Subcutaneous adipose tissue (tissue), 4 donors: ENCODE results near the gene DBNDD1. TPM values are rescaled to one million over a fixed set of nuclear protein-coding genes. Genes with fewer than 3 reads are reported as not detected.

ENCODE experiments used
- total RNA-seq, 4 donors: library from RNA; depleted of rRNA; stranded (reverse); fragments of >200 nt; gene quantifications; one replicate each; pipeline ENCODE4 v1.1.0, GENCODE V29; 2016
- TF ChIP-seq, protein P1 (sequence below): fragments of 450-650 bp; IDR thresholded peaks from one replicate; pipeline ENCODE4 v1.5.1; 2016; ENCODE audit warnings: low read depth, mild to moderate bottlenecking, control low read depth, antibody characterized with exemption, moderate library complexity

Gene DBNDD1
- total RNA-seq, 4 donors from 2014 or later: 1.3 to 1.4 TPM; not detected in 2

DNA sequence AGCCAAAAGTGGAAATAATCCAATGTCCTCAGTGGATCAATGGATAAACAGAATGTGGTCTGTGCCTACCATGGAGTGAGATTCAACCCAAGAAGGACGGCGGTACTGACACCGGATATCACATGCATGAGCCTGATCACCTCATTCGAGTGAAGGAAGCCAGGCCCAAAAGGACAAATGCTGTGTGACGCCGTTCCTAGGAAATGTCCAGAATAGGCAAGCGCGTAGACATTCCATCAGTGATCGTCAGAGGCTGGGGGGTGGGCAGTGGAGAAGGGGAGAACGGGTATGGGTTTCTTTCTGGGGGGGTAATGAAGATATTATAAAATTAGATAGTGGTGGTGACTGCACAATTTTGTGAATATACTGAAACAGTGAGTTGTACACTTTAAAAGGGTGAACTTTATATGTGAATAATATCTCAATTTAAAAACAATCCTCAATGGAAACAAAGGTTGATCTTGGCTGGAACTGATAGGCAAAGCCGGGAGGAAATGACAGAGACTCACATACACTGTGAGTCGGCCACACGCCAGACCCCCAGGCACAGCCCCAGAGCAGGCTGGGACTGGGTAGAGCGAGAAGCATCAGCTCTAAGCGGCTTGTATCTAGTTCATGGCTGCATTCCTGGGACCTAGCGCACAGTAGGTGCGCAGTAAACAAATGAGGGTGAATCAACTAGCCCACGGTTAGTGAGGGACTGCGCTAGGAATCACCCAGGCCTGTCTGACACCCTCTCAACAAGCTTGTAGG lies 3.5 kb downstream of the DBNDD1 start:
- TF ChIP-seq, protein P1, sequence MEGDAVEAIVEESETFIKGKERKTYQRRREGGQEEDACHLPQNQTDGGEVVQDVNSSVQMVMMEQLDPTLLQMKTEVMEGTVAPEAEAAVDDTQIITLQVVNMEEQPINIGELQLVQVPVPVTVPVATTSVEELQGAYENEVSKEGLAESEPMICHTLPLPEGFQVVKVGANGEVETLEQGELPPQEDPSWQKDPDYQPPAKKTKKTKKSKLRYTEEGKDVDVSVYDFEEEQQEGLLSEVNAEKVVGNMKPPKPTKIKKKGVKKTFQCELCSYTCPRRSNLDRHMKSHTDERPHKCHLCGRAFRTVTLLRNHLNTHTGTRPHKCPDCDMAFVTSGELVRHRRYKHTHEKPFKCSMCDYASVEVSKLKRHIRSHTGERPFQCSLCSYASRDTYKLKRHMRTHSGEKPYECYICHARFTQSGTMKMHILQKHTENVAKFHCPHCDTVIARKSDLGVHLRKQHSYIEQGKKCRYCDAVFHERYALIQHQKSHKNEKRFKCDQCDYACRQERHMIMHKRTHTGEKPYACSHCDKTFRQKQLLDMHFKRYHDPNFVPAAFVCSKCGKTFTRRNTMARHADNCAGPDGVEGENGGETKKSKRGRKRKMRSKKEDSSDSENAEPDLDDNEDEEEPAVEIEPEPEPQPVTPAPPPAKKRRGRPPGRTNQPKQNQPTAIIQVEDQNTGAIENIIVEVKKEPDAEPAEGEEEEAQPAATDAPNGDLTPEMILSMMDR: no peak

GRCh38 chr16:90012991-90013745 lies 6.1 kb downstream of the DBNDD1 start:
- TF ChIP-seq, protein P1: no peak

- TF ChIP-seq, protein P1: no peak
These were observed 7.3 kb downstream of the DBNDD1 start for GRCh38 chr16:90011908-90012501.

- TF ChIP-seq, protein P1: no peak
These were observed 7.8 kb downstream of the DBNDD1 start for GRCh38 chr16:90011508-90011819.

GRCh38 chr16:90010676-90011507 lies 8.4 kb downstream of the DBNDD1 start:
- TF ChIP-seq, protein P1: no peak

DNA sequence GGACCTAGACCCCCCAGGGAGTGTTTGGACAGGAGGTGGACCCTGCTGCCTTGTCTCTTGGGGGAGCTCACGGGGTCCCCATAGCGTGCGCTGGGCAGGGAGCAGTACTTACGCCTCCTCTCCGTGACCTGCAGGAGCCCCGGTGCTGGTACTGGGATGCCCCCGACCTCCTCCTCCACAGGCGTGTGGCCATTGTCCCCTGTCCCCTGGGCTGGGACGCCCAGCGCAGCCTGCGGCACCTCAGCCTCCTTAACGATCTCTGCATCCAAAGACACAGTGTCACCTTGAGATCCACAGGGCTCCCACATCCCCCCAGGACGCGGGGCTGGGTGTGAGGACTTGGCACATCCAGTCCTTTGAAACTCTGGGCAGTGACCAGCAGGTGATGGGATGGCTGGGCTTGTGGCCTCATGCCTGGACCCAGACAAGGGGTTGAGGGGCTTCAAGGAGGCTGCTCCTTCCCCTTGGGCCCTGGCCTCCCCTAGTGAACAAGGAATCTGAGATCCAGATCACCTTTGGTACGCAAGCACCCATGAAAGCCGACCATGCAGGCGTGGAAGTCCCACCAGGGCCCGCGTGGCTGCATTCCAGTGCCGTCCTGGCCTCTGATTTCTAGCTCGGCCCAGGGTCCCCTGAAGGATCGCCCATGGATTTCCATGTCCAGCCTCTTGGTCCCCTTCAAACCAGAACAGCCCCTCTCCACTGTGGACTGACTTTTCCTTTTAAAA lies 9.9 kb downstream of the DBNDD1 start:
- TF ChIP-seq, protein P1: no peak
